Left lobe of liver (tissue), 1 donor: ENCODE data around the gene RSL1D1. TPM values are rescaled to one million over a fixed set of nuclear protein-coding genes. Genes with fewer than 3 reads are reported as not detected.

Experiments used
- total RNA-seq: library from RNA; stranded (reverse); gene quantifications from one replicate; pipeline ENCODE4 v1.2.1, GENCODE V29; 2021
- donor health status: DM: no; HTN: yes; CAD: no.

Gene RSL1D1
- total RNA-seq, 1 donor from 2014 or later, result 43.0 TPM

Other genes starting within 250 kb of the RSL1D1 start
- gene SNN, start 183.1 kb downstream of the RSL1D1 start, total RNA-seq, result 4.4 TPM
- gene TXNDC11, start 108.7 kb downstream of the RSL1D1 start, total RNA-seq, result 49.1 TPM
- gene ZC3H7A, start 54.3 kb downstream of the RSL1D1 start, total RNA-seq, result 20.5 TPM
- gene GSPT1, start 64.4 kb upstream of the RSL1D1 start, total RNA-seq, result 47.0 TPM
- 5.2 TPM for gene NPIPB2, start 90.5 kb upstream of the RSL1D1 start, total RNA-seq
- 0.55 TPM for gene TNFRSF17, start 113.7 kb upstream of the RSL1D1 start, total RNA-seq
- gene SNX29, start 125.2 kb upstream of the RSL1D1 start, total RNA-seq, result 9.9 TPM